HCT116 (cell line): ENCODE data around the gene PIK3CB. TPM values are rescaled to one million over a fixed set of nuclear protein-coding genes. Genes with fewer than 3 reads are reported as not detected.
"Not testable (repeated sequence)": the region's sequence is repeated elsewhere in the genome, so short reads cannot be mapped to it uniquely, and the experiment has no call there.

Experiments used
- ATAC-seq: fragments of 200-7000 bp; cut with Tn5 transposase; 2 replicates; pipeline ENCODE4 v1.9.1; 2020; ENCODE audit warnings: mild to moderate bottlenecking, moderate library complexity
- BruUV-seq: library from RNA; stranded (reverse); fragments of 400-500 nt; replicated peaks from 2 replicates; lab custom pipeline; 2021; lab: Mats Ljungman, UMichigan
- CTCF ChIA-PET: fragments of 300-600 bp; sonication (Branson Sonifier 250); formaldehyde crosslinking; loops from one replicate; lab custom pipeline; 2021; ENCODE audit warnings: antibody characterized with exemption; lab: Charles Lee
- POLR2A ChIA-PET: fragments of 300-600, 350-600 bp; sonication (Branson Sonifier 250); formaldehyde crosslinking; loops from one replicate; lab custom pipeline; 2021; ENCODE audit warnings: antibody characterized with exemption; lab: Charles Lee
- RAD21 ChIA-PET, 2 experiments: fragments of 300-600 bp; sonication (Branson Sonifier 250); formaldehyde crosslinking; loops; one replicate each; lab custom pipeline; 2023; ENCODE audit warnings: low total read pairs in 2 of 2; ENCODE audit not compliant: uncharacterized antibody in 2 of 2, unreplicated experiment in 2 of 2, low non-redundant PET in 1 of 2; lab: Charles Lee
- DNase-seq: peaks from one replicate; pipeline ENCODE4 v3.0.0-alpha.2; 2010; ENCODE audit warnings: low read depth, low spot score
- H2AFZ ChIP-seq: fragments of 200-600 bp; shearing (Covaris generic), sonication (generic); 2 replicates; pipeline ENCODE4 v1.6.1; 2017; ENCODE audit warnings: low read depth, mixed run types, mixed read lengths, antibody characterized with exemption, low read length; ENCODE audit not compliant: poor library complexity, severe bottlenecking
- H3K27ac ChIP-seq: 2 replicates; pipeline ENCODE4 v1.5.1; 2012; ENCODE audit warnings: low read depth, low read length
- H3K27me3 ChIP-seq: fragments of 200-600 bp; sonication (generic); 2 replicates; pipeline ENCODE4 v1.6.1; 2016; ENCODE audit warnings: mixed run types, low read length, mixed read lengths; ENCODE audit not compliant: insufficient read depth
- H3K36me3 ChIP-seq, 2 experiments: fragments of 200-500 bp in 1 of 2; fragments of 200-600 bp in 1 of 2; sonication (Bioruptor generic) in 1 of 2; sonication (generic) in 1 of 2; 2 replicates each; pipeline versions ENCODE4 v1.5.1 to v1.6.1; 2014 to 2016; ENCODE audit warnings: low read length in 2 of 2, inconsistent platforms in 1 of 2, mixed read lengths in 1 of 2, mixed run types in 1 of 2; ENCODE audit not compliant: insufficient read depth in 2 of 2, control insufficient read depth in 1 of 2
- H3K4me1 ChIP-seq, 2 experiments: fragments of 200-600 bp in 1 of 2; sonication (generic) in 1 of 2; 2 replicates each; pipeline versions ENCODE4 v1.5.1 to v1.6.1; 2012 to 2017; ENCODE audit warnings: low read length in 2 of 2, inconsistent platforms in 1 of 2, mild to moderate bottlenecking in 1 of 2, mixed read lengths in 1 of 2, mixed run types in 1 of 2, moderate library complexity in 1 of 2; ENCODE audit not compliant: insufficient read depth in 2 of 2, control insufficient read depth in 1 of 2
- H3K4me2 ChIP-seq: fragments of 200-600 bp; sonication (generic); 2 replicates; pipeline ENCODE4 v1.6.1; 2017; ENCODE audit warnings: mixed run types, low read length, mixed read lengths
- H3K4me3 ChIP-seq, 2 experiments: fragments of 200-600 bp in 1 of 2; sonication (generic) in 1 of 2; replicated peaks in 1 of 2; 2 replicates each; pipeline ENCODE4 v1.5.1; 2011 to 2016; ENCODE audit warnings: low read length in 2 of 2, control low read depth in 1 of 2, low read depth in 1 of 2, mild to moderate bottlenecking in 1 of 2, mixed read lengths in 1 of 2, mixed run types in 1 of 2
- H3K79me2 ChIP-seq: fragments of 200-600 bp; sonication (generic); 2 replicates; pipeline ENCODE4 v1.6.1; 2017; ENCODE audit warnings: mild to moderate bottlenecking, mixed run types, low read length, moderate library complexity, mixed read lengths; ENCODE audit not compliant: insufficient read depth
- H3K9ac ChIP-seq: fragments of 200-600 bp; sonication (generic); 2 replicates; pipeline ENCODE4 v1.6.1; 2016; ENCODE audit warnings: low read length, mixed read lengths
- H3K9me2 ChIP-seq: fragments of 200-600 bp; sonication (generic), shearing (Covaris generic); 2 replicates; pipeline ENCODE4 v1.6.1; 2017; ENCODE audit warnings: mixed run types, mild to moderate bottlenecking, moderate library complexity; ENCODE audit not compliant: insufficient read depth
- H3K9me3 ChIP-seq, 2 experiments: fragments of 200-500 bp in 1 of 2; fragments of 200-600 bp in 1 of 2; sonication (Bioruptor generic) in 1 of 2; sonication (generic) in 1 of 2; 2 replicates each; pipeline ENCODE4 v1.6.1; 2014 to 2017; ENCODE audit warnings: low read length in 2 of 2, mixed read lengths in 2 of 2, inconsistent platforms in 1 of 2, low read depth in 1 of 2, mild to moderate bottlenecking in 1 of 2, mixed run types in 1 of 2, moderate library complexity in 1 of 2; ENCODE audit not compliant: control insufficient read depth in 1 of 2, insufficient read depth in 1 of 2
- H4K20me1 ChIP-seq: fragments of 200-600 bp; sonication (generic), shearing (Covaris generic); 2 replicates; pipeline ENCODE4 v1.6.1; 2017; ENCODE audit warnings: mixed run types, mild to moderate bottlenecking, moderate library complexity; ENCODE audit not compliant: insufficient read depth
- POLR2A ChIP-seq: IDR thresholded peaks from 2 replicates; pipeline ENCODE4 v1.7.0; 2011; ENCODE audit warnings: borderline replicate concordance; ENCODE audit not compliant: insufficient read depth, insufficient read length; ENCODE audit errors: extremely low read depth
- POLR2AphosphoS5 ChIP-seq: IDR thresholded peaks from 2 replicates; pipeline ENCODE4 v1.6.1; 2011; ENCODE audit warnings: mild to moderate bottlenecking, low read depth, low read length, moderate library complexity
- ZNF274 ChIP-seq: fragments of 200-500 bp; sonication (Bioruptor generic); IDR thresholded peaks from 2 replicates; pipeline ENCODE4 v1.6.1; 2014; ENCODE audit warnings: mild to moderate bottlenecking, low read depth, low read length, inconsistent platforms
- intact Hi-C: fragments of 100-400 bp; cut with micrococcal nuclease; formaldehyde crosslinking; loops from 2 replicates; pipeline ENCODE4 v1.10.0; 2022
- total RNA-seq: library from RNA; stranded (reverse); gene quantifications from one replicate; pipeline ENCODE4 v1.2.1, GENCODE V29; 2021; ENCODE audit not compliant: unreplicated experiment
- TF ChIP-seq, protein P1 (sequence below), 3 experiments: fragments of 200-600 bp in 1 of 3; sonication (generic) in 1 of 3; IDR thresholded peaks in 2 of 3; conservative IDR thresholded peaks in 1 of 3; 2 replicates each; pipeline ENCODE4 v1.5.1; 2012 to 2017; ENCODE audit warnings: low read depth in 2 of 3, low read length in 2 of 3, antibody characterized with exemption in 1 of 3, borderline replicate concordance in 1 of 3, control low read depth in 1 of 3, mild to moderate bottlenecking in 1 of 3, mixed read lengths in 1 of 3, mixed run types in 1 of 3, moderate library complexity in 1 of 3; ENCODE audit not compliant: insufficient read depth in 1 of 3

PIK3CB gene
- total RNA-seq, 1 experiment from 2014 or later = 44.3 TPM

DNA sequence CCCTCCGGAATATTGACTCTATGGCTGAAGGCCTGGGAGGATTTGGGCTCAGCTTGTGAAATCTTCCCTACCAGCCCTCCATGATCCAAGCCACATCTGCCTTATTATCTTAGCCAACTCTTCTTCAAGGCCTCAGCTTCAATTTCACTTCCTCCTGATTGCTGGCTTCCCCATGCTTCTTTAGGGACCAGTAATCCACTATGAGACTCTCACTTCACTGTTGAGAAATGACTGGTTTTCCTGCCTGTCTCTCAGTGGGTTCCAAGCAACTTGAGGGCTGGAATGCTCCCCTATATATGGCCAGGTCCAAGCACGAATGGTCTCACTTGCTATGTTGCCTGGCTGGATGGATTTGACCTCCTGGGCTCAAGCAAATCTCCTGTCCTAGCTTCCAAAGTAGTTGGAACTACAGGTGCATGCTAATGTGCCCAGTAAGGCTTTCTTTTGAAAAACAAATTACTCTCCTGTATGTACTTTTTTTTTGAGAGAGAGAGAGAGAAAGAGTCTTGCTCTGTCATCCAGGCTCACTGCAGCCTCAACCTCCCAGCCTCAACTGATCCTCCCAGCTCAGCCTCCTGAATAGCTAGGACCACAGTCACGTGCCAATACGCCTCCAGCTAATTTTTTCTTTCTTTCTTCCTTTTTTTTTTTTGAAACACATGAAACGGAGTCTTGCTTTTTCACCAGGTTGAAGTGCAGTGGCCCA lies 7.9 kb upstream of the PIK3CB start (continued):
- TF ChIP-seq ZNF274 (no peak), POLR2AphosphoS5 (no peak), POLR2A (no peak)
- TF ChIP-seq, protein P1, sequence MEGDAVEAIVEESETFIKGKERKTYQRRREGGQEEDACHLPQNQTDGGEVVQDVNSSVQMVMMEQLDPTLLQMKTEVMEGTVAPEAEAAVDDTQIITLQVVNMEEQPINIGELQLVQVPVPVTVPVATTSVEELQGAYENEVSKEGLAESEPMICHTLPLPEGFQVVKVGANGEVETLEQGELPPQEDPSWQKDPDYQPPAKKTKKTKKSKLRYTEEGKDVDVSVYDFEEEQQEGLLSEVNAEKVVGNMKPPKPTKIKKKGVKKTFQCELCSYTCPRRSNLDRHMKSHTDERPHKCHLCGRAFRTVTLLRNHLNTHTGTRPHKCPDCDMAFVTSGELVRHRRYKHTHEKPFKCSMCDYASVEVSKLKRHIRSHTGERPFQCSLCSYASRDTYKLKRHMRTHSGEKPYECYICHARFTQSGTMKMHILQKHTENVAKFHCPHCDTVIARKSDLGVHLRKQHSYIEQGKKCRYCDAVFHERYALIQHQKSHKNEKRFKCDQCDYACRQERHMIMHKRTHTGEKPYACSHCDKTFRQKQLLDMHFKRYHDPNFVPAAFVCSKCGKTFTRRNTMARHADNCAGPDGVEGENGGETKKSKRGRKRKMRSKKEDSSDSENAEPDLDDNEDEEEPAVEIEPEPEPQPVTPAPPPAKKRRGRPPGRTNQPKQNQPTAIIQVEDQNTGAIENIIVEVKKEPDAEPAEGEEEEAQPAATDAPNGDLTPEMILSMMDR (IDR thresholded peaks at IDR 0.05 in 2 of 3, conservative IDR thresholded peaks at IDR 0.05 in 1 of 3; ENCODE audit: borderline replicate concordance in 1 of 3, insufficient read depth in 1 of 3, low read depth in 2 of 3, low read length in 2 of 3) = no peak

- ATAC-seq, POLR2A ChIA-PET, H2AFZ ChIP-seq, H4K20me1 ChIP-seq, H3K4me3 ChIP-seq, intact Hi-C loops, H3K27ac ChIP-seq, H3K9me3 ChIP-seq, H3K4me2 ChIP-seq, BruUV-seq, H3K9me2 ChIP-seq, H3K36me3 ChIP-seq, H3K27me3 ChIP-seq, CTCF ChIA-PET, DNase-seq, RAD21 ChIA-PET, H3K9ac ChIP-seq: not testable (repeated sequence)
- Histone ChIP-seq H3K79me2 (peaks cover 12% of the 10 kb centered on the region), H3K4me1 (peaks cover 7 to 17% of the 10 kb centered on the region in 2 experiments)
These were observed 3.7 kb upstream of the PIK3CB start for GRCh38 chr3:138838385-138838784.

DNA sequence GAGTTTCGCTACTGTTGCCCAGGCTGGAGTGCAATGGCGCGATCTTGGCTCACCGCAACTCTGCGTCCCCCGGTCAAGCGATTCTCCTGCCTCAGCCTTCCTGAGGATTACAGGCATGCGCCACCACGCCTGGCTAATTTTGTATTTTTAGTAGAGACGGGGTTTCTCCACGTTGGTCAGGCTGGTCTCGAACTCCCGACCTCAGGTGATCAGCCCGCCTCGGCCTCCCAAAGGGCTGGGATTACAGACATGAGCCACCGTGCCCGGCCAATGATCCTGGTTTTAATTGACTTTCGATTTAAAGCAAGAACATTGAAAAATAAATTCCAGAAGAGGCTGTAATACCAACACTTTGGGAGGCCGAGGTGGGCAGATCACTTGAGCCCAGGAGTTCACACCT lies 1.1 kb upstream of the PIK3CB start:
- peak overlapping the region; percentile 60 to 67; a peak in 2 of 4 replicates for H3K4me3 ChIP-seq
- H3K9me3 ChIP-seq, H3K9me2 ChIP-seq, ATAC-seq, H3K9ac ChIP-seq, H3K36me3 ChIP-seq, DNase-seq, H3K27me3 ChIP-seq, POLR2A ChIA-PET, RAD21 ChIA-PET, BruUV-seq, H4K20me1 ChIP-seq, intact Hi-C loops, H2AFZ ChIP-seq: not testable (repeated sequence)
- H3K27ac ChIP-seq = peak overlapping the region; percentile 93
- peaks cover 37% of the 10 kb centered on the region for H3K79me2 ChIP-seq
- peaks cover 9 to 19% of the 10 kb centered on the region in 2 experiments for H3K4me1 ChIP-seq
- H3K4me2 ChIP-seq = peak overlapping the region; percentile 84
- CTCF ChIA-PET = interaction anchor here (0.5 to 0.9 kb wide), 2 partner anchors 45 to 80 kb away, joined by 3 to 4 read pairs; no protein-coding TSS in a partner anchor
